ENCODE measurements around the gene NTRK3.

NTRK3 gene

GRCh38 chr15:87929841-87930240, 326.7 kb downstream of the NTRK3 start:
- DNase-seq, result no peak

- DNase-seq, result no peak
These were observed 332.1 kb downstream of the NTRK3 start for GRCh38 chr15:87924433-87924832.

DNA sequence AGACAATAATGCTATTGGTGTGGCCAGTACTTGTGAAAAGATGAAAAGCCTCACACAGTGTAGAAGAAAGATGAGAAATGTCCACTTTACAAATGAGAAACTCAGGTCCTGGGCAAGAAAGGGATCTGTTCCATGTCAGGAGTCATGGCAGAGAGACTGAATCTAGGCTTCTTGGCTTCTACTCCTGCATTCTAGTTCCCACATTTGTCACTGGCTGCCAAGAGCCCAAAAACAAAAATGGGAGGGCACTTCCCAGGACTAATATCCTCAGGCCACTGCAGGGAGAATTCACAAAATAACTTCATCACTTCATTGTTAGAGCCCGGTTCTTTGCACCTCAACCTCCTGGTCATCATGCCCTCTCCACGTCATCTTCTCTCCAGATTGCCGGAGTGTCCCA, 337.5 kb downstream of the NTRK3 start:
- no peak for DNase-seq

DNA sequence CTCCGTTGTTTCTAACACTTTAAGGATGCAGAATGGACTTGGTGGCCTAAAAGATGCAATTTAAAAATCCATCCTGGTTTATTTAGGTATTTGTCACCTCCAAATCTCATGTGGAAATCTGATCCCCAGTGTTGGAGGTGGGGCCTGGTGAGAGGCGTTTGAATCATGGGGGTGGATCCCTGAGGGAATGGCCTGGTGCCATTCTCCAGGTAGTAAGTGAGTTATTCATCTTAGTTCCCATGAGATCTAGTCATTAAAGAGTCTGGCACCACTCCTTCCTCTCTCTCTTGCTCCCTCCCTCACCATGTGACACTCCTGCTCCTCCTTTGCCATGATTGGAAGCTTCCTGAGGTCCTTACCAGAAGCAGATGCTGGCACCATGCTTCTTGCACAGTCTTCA, 339.1 kb downstream of the NTRK3 start:
- no peak for DNase-seq

- DNase-seq, result no peak
These were observed 340.3 kb downstream of the NTRK3 start for GRCh38 chr15:87916208-87916607.

DNA sequence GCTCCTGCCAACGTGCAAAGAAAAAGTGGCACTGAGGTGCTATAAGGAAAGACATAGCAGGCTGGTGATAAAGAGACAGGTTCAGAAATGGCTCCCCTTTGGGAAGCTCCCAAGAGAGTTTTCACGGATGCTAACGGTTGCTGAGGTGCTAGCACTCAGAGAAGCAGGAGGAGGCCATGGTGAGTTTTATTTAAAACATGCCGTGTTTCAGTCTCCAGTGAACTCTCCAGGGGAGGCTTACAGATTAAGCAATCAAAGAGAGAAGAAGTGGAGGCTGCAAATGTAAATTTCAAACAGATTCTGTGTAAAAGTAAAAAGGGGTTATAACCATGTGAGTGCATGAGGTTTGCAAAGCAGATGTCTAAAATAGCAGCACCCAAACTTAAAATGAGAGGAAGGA, 346.2 kb downstream of the NTRK3 start:
- no peak for DNase-seq

GRCh38 chr15:87907676-87908446, 348.7 kb downstream of the NTRK3 start:
- DNase-seq, result no peak

DNA sequence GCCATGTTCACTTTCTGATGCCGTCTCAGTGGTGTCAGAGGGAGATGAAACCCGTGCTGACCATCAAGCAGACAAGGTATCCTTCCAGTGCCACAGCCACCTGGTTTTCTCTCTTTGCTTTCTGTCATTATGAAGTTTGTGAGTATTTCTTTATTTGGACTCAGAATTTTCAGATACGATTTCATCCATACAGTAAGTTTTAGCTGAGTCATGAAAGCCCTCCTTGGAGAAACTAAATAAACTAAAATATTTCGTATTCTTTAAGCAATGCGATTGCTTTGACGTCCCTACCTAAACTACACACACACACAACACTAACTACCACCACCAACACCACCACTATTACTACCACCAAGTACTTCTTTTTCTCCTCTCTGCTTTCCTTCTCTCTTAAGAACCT, 350.1 kb downstream of the NTRK3 start:
- DNase-seq, result no peak

- no peak for DNase-seq
These were observed 353.6 kb downstream of the NTRK3 start for GRCh38 chr15:87902772-87903426.

DNA sequence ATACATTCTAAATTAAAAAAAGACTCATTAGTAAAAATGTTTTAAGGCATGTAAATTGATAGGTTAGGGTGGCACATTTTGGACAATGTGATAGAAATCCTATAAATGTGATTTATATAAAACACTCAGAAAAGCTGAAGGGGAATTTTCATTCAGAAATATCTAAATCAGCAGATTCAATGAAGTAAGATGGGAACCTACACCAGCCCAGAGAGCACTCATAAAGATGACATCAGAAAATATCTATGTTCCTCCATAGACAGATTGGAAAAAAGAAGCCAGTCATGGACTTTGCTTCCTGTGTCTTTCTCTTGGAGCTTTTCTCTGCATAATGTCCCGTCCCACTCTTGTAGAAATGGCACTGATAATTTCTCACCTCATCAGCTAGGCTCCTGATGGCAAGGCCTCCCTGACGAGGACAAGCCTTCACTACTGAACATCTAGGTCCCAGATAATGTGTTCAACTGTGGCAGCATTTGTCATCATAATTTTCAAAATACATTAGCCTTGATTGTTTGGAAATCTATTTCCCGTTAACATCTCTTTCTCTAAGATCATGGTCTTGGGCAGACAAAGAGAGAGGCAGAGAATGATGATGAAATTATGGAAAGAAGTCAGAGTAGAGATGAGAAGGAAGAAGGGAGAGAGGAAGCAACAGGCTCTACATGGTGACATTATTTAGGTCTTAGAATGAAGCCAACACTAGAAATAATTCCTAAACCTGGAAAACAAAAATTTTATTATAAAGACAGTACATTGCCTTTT, 354.4 kb downstream of the NTRK3 start:
- DNase-seq, result no peak

DNA sequence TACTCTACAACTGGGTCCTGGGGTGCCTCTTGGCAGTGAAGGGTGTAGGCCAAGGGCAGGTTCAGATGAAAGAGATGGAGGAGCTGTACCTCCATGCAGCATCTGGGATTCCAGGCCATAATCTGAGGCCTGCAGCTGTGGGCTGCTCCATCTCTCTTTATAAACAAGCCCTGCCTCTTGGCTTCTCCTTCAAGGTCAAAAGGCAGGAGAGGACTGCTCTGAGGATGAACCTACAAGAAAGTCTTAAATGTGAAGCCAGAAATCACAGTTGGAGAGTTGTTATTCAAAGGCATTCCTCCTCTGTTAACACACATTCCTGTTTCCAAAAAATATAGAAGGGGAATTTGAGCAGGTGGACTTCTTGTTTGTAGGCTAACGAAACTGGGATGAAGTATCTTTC, 355.5 kb downstream of the NTRK3 start:
- DNase-seq, result no peak

DNA sequence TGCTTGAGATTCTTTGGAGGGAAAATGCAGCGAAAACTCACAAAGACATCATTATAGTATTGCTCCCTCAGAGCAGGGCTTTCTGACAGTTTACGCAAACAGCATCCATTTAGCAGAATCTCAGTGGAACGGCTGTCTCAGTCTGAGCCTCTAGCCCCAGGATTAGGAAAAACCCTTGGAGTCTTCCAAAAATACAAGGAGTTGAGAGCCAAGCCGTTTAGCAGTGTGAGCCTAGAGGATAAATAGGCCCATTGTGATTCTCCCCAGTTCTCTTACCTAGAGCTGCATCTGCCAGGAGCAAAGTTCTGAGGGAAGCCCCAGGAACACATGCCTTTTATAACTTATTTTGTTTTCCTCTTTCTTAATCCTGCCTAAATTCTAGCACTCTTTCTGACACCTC, 359.6 kb downstream of the NTRK3 start:
- DNase-seq, result no peak

- no peak for DNase-seq
These were observed 369.4 kb downstream of the NTRK3 start for GRCh38 chr15:87887177-87887576.

DNA sequence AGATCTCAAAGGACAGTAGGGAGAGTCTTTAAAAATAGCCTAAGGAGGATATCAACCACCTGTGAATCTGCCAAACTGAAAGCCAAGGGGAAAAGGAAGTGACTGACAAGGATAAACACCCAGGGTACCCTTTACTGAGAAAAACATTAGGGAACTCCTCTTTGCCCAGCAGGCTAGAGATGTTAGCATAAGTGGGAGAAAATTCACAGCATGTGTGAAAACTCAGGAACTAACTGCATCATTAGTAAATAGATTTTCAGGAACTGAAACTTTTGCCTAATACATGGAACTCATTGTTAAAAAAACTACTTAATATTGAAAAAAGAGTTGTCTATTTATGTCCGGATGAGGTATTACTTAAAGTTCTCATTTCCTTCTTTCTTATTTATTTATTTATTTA, 375.5 kb downstream of the NTRK3 start:
- no peak for DNase-seq

DNA sequence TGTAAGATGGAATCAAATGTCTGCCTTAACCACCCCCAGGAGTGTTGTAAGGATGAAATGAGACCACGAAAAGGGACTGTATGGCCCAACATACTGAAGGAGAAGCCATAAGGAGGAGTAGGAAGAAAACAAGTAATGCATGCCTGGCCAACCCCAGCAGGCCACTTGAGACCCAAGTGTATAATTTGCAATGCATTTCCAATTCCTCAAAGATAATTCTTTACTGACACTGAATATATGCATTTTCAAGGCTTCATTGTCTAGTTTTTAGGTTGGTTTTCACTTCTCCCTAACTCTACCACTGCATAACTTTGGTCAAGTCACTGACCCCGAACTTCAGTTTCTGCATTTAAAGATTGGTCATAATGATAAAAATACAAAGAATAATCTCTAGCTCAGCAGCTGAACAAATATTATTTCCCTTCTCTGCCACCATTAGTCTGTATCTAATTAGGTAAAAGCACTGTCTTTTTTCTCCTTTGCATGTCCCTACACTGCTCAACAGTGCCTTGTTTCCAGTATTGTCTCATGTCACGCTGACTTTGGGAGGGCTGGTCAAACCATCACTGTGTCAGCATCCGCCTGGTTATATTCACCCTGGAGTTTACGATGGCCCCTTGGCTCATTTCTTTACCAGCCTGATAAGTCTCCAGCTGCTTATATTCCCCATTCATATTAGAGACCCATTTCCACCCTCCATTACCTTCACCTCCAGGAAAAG, 378.6 kb downstream of the NTRK3 start:
- DNase-seq, result no peak

DNA sequence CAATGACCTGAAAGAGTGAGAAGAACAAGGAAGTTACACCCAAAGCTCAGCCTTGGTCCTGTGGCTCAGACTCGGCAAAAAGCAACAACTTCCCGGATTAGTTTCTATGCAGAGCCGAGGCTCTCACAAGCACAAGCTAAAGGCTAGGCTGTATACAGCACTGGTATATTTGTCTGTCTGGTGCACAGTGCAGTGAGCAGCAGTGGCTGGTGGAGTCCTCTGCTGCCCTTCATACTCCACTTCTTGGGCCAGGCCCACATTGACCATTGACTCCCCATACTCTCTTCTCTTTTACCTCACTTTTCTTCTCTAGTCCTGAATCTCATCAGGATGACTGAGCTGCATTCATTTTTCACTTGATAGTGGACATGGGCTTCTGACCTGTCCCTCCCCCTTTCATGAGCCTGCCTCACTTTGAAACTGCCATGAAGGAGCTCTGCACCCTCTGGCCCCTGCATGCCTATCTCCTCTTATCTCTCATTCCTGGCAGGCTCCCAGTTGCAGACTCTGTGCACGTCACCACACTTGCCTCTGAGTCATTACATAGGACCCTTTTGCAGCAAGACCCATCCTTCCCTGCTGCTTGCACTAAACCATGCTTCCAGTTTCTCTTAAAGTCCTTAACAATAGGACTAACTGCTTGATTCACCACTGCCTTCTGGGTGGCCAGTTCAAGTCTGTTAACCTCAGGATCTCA, 379.3 kb downstream of the NTRK3 start:
- DNase-seq, result no peak

DNA sequence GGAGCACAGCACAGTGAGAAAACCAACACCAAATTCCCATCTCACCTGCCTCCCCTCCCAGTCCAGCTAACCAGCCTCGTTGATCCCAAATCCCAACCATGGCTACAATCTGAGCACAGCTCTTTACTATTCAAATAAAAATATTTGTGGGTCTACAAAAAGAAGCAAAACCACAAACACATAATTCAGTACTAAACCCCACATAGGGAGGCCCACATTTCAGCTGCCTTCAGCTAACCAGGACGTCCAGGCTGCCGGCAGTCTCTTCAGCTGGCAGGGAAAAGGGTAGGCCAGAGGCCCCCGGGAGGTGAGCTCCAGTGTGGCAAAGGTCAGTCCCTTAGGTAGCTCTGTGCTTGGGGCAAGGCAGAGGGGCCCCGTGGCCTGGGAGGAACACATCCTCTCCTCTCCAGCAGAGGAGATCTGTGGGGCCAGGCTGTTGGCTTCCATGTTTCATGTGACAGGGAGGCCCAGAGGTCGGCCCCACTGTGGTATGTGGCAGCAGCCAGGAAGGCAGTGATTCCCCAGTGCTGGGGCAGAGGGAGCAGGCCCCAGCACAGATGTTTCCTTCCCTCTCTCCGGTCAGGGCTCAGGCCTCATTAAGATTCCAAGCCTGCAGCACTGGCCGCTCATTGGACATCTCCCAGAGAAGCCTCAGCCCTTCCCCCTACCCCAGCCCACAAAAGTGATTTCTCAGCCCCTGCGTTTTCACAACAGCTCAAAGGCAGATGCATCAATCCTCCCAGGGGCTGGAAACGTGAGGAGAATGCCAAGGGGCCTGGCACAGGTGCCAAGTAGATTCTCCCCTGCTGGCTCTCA, 381.4 kb downstream of the NTRK3 start:
- no peak for DNase-seq

GRCh38 chr15:87873516-87873915, 383.0 kb downstream of the NTRK3 start:
- no peak for DNase-seq

DNA sequence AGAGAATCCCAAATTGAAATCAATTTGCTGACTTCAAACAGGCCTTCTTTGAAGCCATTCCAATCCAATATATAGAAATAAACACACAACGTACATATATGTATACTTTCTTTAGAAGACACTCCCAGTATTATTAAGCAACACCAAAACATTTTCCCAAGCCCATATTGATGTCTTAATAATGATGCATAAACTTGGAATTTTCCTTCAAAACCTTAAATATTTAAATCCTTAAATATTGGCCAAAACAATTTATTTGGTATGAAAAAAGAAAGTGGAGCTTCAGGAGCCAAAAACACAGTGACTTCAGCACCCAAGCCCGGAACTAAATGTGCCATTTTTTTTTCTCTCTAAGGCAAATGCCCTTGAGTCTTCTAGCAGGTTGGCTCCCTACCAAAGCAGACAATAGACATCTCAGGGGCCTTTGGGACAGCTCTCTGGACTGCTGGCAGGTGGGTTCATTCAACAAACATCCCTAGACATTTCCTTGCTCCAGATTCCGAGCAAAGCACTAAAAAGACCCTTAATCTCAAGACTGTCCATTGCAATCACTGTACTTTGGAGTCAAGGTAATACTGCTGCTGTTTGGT, 384.7 kb downstream of the NTRK3 start:
- DNase-seq, result no peak

GRCh38 chr15:87871258-87871681, 385.3 kb downstream of the NTRK3 start:
- no peak for DNase-seq

DNA sequence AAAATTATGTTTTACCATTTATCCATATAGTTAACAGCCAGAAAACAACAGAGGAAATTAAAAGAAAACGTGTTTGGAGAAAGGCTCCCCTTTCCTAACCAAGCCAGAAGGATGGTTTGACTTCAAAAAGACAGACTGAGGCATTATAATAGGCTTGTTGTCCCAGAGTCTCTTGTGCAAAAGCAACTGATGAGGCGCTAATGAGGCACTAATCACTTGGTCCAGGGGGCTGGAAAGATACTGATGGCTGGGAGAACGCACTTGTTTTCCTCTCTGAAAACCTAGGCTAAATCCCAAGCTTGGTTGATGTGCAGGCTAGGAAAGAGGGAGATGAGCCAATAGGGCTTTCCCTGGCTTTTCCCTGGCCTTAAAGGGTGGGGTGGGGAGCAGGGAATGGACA, 389.6 kb downstream of the NTRK3 start:
- no peak for DNase-seq

Measured in activated CD4-positive, alpha-beta T cell treated with anti-CD3 and anti-CD28 coated beads, Interleukin-2, amount 50 U/mL, for 16 hours (primary cell).